CD4-positive, alpha-beta T cell treated with Interleukin-1 beta for 1 hour (primary cell): ENCODE results near the gene THADA.
"Not testable (repeated sequence)": the region's sequence is repeated elsewhere in the genome, so short reads cannot be mapped to it uniquely, and the experiment has no call there.

ENCODE experiments used
- DNase-seq, 2 donors: peaks; one replicate each; pipeline ENCODE4 v3.0.0-alpha.2; 2020 to 2022

Gene THADA

DNA sequence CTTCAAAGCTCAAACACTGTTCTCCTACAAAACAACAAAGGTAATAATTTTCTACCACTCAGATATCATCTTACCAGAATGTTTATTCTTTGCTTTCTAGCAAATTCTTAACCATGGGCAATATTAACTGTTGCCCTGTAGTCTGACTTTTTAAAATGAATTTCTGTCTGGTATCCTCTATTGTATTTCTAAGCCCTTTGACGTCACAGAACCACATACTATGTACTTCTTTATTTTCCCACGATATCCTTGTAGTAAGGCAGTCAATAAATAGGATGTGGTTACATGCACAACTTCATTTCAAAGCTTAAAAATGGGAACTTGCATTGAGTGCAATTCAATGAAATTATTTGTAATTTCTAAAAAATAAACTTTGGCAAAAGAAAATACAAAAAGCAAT, 58.7 kb downstream of the THADA start:
- DNase-seq: peak in 1 of 2 donors; percentile 20

DNA sequence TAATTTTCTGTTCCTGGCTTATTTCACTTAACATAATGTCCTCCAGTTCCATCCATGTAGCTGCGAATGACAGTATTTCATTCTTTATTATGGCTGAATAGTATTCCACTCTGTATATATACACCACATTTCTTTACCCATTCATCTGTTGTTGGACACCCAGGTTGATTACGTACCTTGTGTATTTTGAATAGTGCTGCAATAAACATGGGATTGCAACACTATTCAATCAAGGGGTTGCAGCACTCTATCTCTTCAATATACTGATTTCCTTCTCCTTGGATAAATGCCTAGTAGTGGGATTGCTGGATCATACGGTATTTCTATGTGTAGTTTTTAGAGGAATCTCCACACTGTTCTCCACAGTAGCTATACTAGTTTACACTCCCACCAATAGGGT, 61.3 kb downstream of the THADA start:
- DNase-seq: no peak

DNA sequence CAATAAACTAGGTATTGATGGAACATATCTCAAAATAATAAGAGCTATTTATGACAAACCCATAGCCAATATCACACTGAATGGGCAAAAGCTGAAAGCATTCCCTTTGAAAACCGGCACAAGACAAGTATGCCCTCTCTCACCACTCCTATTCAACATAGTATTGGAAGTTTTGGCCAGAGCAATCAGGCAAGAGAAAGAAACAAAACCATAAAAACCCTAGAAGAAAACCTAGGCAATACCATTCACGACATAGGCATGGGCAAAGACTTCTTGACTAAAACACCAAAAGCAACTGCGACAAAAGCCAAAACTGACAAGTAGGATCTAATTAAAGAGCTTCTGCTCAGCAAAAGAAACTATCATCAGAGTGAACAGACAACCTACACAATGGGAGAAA, 63.3 kb downstream of the THADA start:
- DNase-seq: not testable (repeated sequence)

DNA sequence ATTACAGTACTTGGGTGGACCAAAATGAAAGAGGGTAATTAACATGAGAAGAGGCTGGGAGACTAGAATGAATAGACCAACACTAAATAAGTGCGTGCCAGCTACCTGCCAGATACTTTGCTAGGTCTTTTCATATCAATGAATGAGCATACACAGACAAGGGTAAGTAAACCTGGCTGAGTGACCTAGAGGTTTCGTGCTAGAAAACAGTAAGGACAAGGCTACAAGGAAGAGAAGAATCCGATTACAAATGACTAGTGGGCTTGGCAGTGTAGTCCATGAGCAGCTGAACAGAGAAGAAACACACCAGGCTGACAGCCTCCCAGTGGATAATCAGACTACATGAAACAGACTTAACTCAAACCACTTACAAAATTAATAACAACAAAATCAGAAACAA, 64.6 kb downstream of the THADA start:
- no peak for DNase-seq

DNA sequence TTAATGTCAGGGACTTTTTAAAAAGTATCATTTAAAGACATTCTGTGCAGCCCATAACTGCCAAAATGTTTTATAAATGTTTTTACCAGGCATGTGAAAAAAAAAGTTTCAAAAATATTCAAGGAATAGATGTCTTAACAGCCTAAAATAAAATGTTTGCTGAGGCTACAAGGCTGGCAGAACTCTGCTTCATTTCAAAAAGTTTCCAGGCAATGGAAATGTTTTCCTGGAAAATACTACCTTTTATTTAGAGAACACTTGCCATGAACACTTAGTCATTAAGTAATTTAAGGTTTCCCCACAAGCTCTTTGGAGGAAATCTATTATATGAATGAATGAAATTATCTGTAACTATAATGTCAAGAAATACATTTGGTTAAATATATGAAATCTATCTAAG, 68.8 kb downstream of the THADA start:
- DNase-seq: no peak

DNA sequence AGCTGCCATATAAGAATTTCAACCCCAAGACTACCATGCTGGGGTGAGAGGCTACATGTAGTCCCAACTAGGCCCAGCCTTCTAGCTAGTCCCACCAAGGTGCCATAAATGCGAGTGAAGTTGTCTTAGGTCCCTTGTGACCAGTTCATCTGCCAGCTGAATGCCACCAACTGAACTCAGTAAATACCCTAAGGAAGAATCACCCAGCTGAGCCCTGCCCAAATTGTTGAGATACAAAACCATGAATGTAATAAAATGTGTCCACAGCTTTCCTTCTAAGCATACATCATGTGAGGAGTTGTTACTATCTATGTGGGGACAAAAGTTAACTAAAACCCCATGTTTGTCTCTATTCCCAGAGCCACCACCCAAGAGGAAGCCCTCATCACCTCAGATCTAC, 70.3 kb downstream of the THADA start:
- no peak for DNase-seq

DNA sequence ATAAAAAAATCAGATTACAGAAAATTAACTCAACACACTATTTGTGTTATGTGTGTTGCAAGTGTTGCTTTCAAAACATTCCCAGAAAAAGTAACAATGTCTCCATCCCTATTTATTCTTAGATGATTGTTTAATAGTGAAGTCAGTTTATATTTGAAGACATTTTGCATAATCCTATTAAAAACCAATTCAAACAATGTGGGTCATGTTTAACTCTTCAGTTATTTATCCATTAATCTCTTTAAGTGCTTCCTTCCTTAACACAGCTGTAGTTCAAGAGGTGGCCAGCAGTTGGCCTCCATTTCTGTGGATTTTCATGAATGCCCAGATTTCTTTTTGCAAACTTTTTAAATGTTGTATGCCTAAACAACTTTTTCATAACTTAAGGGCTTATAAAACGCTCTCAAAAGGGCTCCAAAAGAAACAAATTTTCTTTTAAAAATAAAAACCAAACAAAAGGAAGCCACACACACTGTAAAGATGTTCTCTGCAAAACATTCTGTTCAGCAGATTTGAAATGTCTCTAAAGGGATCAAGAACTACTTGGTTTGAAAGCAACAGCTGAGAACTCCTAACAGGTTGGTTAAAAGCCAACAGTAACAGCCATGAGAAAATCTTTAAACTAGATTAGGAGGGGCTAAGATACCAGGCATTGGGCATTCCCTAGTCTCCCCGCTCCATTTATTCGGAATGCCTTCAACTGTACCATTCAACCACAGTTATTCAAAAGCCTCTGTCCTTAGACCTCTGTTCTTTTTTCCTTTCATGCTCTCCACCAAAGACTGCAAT, 71.5 kb downstream of the THADA start:
- DNase-seq: no peak

DNA sequence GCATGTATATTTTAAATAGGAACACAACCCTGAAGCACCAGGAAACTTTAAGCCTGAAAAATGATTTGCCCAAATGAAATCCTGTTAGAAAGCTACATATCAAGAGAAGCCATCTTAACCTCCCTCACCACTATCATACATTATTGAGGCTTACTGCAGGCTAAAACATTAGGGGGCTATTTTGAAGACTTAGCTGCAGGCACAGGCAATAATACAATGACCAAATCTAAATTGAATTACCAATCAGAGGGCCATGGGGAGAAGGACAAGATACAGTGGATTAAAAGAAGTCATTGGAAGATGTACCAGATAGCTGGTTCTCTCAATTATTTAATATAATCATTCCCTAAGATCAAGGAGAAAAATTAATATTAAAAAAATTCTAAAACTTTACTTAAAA, 73.7 kb downstream of the THADA start:
- no peak for DNase-seq

DNA sequence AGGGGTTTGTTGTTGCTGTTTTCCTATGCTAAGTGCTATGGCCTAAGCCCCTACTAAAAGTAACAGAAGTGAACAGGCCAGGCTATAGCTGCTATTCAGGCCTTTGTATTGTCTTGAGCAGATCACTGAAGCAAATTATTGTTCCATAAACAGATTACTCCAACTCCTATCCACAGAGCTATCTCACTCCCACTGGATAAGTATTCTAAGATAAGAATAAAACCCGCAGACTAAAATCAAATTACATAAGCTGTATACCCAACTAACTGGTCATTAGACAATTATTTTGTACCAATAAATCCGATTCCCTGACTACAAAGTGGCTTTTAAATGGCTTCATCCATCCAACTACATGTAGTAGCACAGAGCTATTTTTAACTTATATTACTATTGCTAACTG, 74.3 kb downstream of the THADA start:
- no peak for DNase-seq

DNA sequence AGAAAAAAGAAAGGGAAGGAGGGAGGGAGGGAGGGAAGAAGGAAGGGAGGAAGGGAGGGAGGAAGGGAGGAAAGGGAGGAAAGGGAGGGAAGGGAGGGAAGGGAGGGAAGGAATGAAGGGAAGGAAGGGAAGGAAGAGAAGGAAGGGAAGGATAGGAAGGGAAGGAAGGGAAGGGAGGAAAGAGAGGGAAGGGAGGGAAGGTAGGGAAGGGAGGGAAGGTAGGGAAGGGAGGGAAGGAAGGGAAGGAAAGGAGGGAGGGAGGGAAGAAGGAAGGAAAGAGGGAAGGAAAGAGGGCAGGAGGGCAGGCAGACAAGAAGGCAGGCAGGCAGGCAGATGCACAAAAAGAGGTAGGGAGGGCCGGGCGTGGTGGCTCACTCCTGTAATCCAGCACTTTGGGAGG, 74.9 kb downstream of the THADA start:
- no peak for DNase-seq

DNA sequence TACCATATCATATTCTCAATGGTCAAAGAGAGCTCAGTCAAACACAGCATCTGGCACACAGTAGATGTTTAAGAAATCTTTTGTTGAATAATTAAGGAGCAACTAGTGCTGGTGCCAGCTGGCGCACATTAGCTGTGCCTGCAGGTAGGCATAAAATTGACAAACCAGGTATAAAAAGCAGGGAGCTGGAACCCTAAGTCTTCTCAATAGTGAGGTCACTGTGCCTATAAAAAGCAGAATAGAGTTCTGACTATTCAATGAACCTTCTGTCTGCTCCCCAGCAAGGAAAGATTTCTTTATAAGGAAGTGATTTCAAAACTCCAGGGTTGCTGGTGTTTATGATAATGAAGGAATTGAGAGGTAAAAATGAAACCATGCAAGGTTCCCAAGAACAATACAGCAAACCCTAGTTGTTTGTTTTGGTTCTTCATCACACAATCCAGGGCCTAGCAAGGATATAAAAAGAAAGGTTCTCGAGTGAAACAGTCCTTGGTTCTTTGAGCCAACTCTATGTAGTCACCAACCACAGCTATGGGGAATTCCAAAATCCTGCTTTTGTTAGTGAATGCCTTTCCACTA, 76.1 kb downstream of the THADA start:
- DNase-seq: no peak

DNA sequence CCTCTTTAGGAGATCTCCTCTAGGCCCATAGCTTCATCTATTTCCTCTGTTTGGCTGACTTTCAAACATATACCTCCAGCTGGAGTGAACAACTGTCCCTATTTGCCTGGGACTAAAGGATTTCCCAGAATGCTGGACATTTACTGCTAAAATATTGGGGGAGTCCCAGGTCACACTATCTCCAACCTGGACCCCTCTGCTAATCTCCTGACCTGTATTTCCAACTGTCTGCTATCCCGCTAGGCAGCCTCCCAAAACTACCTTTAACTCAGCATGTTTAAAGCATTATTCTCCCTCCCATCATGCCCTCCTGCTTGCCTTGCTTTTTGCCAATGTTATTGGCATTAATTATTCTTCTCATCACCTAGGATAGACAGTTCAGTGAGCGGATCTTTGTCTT, 77.1 kb downstream of the THADA start:
- DNase-seq: no peak

DNA sequence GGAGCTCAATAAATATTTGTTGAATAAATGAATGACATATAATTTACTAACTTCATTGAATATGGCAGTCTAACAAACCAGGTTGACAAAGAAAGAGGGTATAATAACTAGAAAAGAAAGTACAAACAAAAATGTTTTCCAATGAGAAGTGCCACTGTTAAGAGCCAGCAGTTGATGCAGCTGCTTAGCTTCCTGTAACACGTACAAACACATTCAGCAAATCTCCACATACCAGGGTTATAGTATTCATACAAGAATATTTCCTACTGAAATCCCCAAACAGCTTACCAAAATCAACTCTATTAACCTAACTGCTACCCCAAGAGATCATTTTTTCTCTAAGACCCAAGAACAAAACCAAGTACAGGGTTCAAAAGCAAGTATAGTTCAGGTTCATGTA, 77.7 kb downstream of the THADA start:
- no peak for DNase-seq

DNA sequence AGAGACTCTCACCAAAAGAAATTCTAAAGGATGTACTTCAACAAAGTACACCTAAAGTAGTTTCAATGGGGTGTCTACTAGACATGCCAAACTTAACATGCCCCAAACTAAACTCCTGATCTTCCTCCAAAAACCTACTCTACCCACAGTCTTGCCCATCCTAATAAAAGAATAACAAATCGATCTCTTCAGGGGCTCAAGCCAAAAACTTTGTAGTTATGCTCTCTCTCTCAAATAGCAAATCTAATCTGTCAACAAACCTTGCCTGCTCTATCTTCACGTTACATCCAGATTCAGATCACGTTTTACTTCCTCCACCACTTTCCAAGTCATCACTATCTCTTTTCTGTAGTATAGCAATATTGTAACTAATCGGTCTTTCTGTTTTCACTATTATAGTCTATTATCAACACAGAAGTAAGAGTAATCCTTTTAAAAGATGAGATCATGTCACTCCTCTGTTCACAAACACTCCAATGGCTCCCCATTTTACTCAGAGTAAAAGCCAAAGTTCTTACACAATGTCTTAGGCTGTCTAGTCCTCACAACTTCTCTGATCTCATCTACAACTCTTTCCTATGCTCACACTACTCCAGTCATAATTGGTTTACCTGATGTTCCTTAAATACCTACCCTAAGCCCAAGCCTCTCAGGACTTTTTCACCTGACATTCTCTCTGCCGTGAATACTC, 79.9 kb downstream of the THADA start:
- DNase-seq: no peak

DNA sequence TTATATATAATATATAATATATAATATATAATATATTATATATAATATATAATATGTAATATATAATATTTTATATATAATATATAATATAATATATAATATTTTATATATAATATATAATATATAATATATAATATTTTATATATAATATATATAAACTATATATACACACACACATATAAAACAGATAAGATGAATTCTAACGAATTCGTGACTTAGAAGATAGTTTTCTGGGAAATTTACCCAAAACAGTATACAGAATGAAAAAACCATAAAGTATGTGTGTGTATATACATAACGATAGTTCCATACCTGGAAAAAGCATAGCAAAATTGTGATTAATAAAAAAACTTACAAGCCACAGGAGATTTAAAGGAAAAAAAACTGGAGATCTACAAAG, 80.6 kb downstream of the THADA start:
- DNase-seq: no peak

DNA sequence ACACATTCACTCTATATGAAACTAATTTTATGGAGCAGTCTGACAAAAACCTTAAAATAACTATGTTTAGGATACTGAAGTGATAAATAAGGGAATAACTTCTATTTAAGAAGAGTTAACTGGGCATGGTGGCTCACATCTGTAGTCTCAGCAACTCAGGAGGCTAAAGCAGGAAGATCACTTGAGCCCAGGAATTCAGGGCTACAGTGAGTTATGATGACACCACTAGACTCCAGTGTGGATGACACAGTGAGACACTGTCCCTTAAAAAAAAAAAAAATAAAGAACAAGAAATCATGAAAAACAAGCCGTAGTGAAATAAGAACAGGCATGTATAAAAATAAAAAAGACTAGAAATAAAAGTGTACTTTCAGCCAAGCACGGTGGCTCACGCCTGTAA, 82.0 kb downstream of the THADA start:
- no peak for DNase-seq

DNA sequence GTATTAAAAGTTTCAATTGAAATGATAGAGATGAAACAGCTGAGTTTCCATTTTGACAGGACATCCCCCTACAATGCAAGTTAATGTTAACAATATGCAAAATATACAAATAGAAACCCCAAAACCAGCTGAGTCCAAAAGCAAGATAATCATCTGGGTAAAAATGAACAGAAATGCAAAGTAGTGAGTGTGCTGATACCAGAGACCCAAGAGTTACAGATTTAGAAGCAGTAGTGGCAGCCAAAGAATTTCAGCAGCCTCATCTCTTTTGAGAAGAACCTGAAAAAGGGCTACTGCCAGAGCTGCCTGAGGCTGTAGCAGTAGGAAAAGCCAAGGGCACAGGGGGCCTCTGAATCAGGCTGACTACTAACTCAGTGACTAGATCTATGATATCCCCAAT, 82.6 kb downstream of the THADA start:
- DNase-seq: no peak

DNA sequence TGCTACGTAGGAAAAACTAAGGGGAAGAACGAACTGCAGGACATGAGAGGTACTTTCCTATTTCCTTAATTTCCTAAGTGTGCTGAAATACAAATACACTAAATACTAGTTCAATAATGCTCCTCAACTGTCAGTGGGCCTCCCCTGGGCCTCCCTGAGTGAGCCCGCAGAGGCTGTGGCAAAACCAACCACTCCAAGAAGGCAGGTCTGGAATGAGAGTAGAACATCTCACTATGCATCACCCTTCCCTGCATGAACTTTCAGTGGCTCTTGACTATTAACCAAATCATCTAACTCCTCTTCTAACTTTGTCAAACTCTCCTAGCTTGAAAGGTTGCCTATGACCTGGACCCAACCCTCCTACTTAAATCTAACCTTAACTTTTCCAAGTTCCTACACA, 84.6 kb downstream of the THADA start:
- DNase-seq: no peak

DNA sequence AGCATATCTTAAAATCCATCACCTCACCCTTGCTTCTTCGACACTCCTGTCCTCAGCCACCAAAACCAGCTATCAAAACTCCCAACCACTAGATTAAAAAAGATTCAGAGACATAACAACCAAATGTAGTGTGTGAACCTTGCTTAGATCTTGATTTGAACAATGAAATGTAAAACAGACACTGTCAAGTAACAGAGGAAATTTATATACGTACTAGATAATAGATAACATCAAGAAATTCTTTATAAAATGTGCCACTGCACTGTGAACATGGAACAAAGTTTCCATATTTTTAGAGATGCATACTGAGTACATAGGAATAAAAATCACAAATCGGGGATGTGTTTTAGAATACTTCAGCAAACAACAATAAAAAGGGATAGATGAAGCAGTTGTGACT, 86.0 kb downstream of the THADA start:
- DNase-seq: no peak

DNA sequence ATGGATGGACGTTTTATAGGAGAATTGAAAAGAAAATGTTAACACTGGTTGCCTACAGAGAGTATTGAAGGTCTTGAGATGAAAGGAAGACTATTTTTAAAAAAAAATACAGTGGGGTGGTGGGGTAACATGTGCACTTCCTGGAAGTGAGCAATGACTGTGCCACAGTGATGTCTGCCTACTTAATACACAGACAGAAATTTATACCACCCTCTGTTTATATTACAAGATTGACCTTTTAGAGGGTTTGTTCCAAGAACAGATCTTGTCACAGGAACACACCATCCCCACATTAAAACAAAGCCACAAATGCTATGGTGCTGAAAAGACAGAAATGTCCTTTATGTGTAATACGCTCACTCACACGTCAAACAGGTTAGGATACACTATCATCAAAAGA, 87.6 kb downstream of the THADA start:
- DNase-seq: no peak

DNA sequence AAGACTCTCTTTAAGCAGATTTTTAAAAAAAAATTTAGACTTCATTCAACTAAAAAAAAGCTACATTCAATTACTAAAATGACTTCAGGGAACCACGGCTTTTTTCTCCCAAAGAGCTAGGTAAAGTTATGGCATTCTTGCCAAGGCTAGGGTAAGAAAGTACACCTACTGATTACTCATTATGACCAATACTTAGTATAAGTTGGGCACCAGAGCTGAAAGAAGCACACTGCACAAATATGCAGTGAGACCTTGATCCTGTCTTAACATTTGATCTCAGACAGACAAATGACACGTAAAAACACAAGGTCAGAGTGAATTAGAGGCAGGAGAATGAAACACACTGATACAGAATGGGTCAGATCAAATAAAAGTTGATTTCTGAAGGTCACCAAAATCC, 88.7 kb downstream of the THADA start:
- no peak for DNase-seq

DNA sequence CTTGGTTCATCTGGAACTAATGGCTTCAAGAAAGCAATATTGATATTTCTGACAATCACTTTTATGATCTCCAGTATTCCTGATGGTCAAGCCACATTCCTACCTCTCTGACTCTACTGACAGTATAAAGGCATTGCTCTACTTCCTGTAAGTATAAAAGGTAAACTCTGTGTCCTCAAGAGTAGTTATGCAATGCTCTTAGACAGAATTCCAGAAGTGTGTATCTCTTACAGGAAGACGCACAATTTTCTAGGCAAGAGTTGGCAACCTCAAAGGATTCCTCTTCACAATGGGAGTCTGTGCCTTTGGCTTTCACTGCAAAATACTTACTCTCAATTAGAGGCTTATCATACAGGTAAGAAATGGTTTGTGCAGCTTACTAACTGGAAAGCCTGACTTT, 100.1 kb downstream of the THADA start:
- DNase-seq: no peak

DNA sequence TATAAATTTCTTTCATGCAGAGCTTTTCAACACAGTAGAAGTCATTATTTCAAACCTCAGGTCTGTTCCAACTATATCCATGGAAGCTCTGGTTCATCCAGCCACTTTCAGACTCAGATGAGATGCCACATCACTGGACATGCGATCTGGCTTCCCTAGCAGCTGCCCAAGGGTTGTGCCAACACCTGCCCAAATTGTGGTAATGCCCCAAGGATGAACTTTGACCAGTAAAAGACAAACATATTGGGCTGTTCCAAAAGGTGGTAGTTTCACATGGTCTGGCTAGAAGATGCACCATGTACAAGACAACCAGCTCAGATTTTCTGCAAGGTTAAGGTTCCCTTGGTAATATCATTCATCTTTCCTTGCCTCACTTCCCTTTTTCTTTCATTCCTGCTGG, 101.9 kb downstream of the THADA start:
- no peak for DNase-seq

DNA sequence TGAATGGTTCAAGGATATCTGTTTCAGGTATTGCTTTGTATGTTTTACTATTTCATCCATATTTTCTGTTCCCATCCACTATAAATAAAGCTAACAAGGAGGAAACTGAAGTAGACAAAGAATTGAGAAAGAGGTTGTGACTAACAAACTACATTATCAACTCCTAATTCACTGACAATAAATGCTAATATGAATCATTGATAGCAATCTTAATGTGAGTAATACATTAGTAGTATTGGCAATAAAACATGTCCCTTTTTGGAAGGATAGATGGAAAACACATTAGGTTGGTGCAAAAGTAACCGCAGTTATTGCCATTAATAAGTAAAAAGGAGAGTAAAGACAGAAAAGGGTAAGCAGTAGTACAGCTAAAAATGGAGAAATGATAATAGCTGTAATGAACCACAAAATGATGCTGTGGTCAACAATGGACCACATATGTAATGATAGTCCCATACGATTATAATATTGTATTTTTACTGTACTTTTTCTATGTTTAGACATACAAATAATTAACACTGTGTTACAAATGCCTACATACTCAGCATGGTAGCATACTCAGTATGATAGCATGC, 104.7 kb downstream of the THADA start:
- DNase-seq: no peak
